Subcutaneous adipose tissue (tissue), 4 donors: Measurements from ENCODE around the gene TDRD10. TPM values are rescaled to one million over a fixed set of nuclear protein-coding genes. Genes with fewer than 3 reads are reported as not detected.

Source experiments
- total RNA-seq, 4 donors: library from RNA; depleted of rRNA; stranded (reverse); fragments of >200 nt; gene quantifications; one replicate each; pipeline ENCODE4 v1.1.0, GENCODE V29; 2016
- TF ChIP-seq, protein P1 (sequence below): fragments of 450-650 bp; IDR thresholded peaks from one replicate; pipeline ENCODE4 v1.5.1; 2016; ENCODE audit warnings: low read depth, mild to moderate bottlenecking, control low read depth, antibody characterized with exemption, moderate library complexity

The TDRD10 gene
- total RNA-seq, 4 donors from 2014 or later: 3.7 to 9.0 (median 7.0) TPM

GRCh38 chr1:154571244-154571963, 69.4 kb downstream of the TDRD10 start:
- TF ChIP-seq, protein P1, sequence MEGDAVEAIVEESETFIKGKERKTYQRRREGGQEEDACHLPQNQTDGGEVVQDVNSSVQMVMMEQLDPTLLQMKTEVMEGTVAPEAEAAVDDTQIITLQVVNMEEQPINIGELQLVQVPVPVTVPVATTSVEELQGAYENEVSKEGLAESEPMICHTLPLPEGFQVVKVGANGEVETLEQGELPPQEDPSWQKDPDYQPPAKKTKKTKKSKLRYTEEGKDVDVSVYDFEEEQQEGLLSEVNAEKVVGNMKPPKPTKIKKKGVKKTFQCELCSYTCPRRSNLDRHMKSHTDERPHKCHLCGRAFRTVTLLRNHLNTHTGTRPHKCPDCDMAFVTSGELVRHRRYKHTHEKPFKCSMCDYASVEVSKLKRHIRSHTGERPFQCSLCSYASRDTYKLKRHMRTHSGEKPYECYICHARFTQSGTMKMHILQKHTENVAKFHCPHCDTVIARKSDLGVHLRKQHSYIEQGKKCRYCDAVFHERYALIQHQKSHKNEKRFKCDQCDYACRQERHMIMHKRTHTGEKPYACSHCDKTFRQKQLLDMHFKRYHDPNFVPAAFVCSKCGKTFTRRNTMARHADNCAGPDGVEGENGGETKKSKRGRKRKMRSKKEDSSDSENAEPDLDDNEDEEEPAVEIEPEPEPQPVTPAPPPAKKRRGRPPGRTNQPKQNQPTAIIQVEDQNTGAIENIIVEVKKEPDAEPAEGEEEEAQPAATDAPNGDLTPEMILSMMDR: no peak

DNA sequence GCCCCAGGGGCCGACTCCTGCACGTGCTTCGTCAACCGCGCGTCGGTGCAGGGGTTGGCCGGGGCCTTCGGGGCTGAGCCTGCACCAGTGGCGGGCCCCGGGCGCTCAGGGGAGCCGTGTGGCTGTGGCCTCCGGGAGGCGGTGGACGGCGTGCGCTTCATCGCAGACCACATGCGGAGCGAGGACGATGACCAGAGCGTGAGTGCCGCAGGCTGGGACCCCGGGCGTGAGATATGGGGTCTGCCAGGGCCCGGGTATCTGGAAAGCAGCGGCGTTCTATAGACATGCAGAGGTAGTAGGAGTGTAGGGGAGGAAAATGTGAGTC, 69.9 kb downstream of the TDRD10 start:
- TF ChIP-seq, protein P1: no peak

DNA sequence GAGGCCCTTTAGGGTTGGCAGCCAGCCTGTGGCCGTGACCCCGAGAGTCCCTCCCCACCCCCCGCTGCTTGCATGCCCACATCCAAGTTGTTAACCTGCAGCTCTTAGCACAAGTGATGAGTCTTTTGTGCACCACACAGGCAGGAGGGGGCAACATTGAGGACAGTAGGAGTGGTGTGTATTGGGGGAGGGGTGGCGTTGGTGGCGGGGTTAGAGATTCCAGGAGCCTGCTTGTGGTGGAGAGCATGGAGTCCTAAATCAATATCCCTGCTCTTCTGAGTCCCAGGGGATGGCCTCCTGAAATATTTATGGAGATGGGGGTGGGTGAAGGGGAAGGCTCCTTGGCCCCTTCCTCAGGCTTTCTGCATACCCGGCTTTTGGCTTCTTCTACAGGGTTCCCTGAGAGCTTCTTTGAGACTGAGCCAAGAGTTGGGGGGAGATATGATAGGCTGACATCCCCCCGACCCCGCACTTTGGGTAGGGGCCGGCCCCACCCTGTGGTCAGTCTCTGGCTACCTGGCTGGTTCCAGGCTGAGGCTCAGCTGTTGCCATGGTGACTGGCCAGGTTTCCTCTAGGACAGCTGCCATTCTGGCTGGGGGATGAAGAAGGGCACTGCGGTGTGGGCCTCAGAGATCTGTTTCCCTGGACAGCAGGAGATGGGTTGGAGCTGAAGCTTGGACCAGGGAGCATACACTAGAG, 70.6 kb downstream of the TDRD10 start:
- TF ChIP-seq, protein P1: no peak

- TF ChIP-seq, protein P1: no peak
Measured at GRCh38 chr1:154573168-154573510, 71.1 kb downstream of the TDRD10 start.

GRCh38 chr1:154574716-154575115, 72.7 kb downstream of the TDRD10 start:
- TF ChIP-seq, protein P1: no peak

GRCh38 chr1:154575147-154575927, 73.3 kb downstream of the TDRD10 start:
- TF ChIP-seq, protein P1: no peak

DNA sequence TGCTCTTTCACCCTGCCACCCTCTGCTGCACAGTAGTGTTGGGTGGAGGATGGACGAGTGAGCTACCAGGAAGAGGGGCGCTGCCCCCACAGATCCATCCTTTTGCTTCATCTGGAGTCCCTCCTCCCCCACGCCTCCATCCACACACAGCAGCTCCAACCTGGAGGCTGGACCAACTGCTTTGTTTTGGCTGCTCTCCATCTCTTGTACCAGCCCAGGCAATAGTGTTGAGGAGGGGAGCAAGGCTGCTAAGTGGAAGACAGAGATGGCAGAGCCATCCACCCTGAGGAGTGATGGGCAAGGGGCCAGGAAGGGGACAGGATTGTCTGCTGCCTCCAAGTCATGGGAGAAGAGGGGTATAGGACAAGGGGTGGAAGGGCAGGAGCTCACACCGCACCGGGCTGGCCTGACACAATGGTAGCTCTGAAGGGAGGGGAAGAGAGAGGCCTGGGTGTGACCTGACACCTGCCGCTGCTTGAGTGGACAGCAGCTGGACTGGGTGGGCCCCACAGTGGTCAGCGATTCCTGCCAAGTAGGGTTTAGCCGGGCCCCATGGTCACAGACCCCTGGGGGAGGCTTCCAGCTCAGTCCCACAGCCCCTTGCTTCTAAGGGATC, 74.0 kb downstream of the TDRD10 start:
- TF ChIP-seq, protein P1: no peak
